GM18907 (cell line): ENCODE measurements around the gene ATG13.

Experiments
- ATAC-seq: cut with Tn5 transposase; IDR thresholded peaks from one replicate; pipeline ENCODE4 v1.9.1; 2021; ENCODE audit warnings: mild to moderate bottlenecking, moderate library complexity; ENCODE audit not compliant: unreplicated experiment

ATG13 gene

GRCh38 chr11:46604796-46605195 lies 12.6 kb upstream of the ATG13 start:
- ATAC-seq: no peak

- no peak for ATAC-seq
Observed at GRCh38 chr11:46607516-46607915, 9.8 kb upstream of the ATG13 start.

DNA sequence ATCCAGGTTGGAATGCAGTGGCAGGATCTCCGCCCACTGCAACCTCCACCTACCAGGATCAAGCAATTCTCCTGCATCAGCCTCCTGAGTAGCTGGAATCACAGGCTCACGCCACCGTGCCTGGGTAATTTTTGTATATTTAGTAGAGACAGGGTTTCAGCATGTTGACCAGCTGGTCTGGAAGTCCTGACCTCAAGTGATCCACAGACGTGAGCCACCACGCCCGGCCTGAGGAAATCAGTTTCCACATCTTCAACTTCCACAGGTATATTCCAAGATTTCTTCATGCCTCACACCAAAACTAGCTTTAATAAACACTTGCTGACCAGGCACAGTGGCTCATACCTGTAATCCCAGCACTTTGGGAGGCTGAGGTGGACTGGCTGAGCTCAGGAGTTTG lies 8.0 kb upstream of the ATG13 start:
- no peak for ATAC-seq

DNA sequence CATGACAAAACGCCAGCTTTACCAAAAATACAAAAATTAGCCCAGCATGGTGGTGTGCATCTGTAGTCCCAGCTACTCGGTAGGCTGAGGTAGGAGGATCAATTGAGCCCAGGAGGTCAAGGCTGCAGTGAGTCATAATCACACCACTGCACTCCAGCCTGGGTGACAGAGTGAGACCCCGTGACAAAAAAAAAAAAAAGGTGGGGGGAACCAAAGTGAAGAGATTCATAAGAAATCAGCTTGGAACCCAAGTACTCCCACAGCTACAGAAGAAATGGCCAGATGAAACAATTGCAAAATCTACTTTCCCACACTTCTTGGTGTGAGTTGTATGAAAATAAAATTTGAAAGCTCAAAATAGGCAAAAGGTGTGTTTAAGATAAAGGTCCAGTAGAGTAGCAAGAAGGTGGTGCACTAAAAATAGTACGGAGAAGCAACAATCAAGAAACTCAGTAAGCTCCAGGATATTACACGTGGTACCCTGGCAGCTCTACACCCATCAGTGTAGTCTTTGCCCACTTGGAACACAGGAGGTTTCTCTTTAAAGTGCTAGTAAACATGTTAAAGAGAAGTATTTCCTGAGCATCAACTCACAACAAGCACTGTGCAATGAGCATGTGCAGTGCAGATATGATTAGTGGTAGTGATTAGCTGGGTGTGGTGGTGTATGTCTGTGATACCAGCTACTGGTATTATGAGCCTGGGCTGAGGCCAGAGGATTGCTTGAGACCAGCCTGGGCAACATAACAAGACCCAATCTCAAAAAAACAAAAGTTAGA lies 5.6 kb upstream of the ATG13 start:
- ATAC-seq: no peak

- ATAC-seq: no peak
Observed at GRCh38 chr11:46612326-46612725, 5.0 kb upstream of the ATG13 start.

DNA sequence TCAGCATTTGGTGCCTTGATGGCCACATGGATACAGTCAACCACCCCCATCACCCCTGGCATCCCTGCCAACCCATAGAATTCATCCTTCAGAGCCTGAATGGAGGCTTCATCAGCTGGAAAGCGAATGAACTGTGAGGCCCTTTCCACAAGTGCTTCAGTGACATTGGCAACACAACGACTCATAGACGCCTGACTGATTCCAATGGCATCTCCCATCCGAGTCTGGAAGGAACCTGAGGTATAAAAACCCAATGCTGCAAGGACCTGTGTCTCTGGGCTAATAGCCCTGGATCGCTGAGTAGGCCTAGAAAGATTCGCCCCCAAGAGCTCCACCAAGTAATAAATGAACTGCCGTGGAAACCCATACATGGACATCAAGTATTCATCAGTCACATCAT lies 1.6 kb upstream of the ATG13 start:
- no peak for ATAC-seq

DNA sequence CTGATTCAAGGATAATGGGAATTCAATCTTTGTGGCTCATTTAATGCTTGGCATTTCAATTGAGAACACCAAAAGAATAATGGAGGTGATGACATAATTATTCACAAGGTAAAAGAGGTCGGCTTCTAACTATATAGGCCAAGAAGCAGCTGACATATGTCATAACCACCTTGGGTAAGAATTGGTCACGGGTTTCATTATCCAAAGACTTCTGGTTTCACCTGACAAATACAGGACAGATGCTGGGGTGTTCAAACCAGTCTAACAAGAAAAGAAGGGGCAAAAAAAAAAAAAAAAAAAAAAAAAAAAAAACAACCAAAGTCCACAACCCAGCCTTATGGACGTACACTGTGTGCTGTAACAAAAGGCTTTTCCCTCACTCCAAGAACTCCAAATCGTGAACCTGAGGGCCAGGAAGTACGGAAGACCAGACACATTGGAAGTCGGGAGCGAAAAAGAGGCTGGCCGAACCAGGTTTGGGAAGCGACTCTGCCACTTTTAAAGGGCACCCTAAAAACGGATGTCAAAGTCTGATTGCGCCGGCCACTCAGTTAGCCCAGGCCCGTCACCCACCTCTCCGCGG lies 711 bp upstream of the ATG13 start:
- ATAC-seq: peak; percentile 5

DNA sequence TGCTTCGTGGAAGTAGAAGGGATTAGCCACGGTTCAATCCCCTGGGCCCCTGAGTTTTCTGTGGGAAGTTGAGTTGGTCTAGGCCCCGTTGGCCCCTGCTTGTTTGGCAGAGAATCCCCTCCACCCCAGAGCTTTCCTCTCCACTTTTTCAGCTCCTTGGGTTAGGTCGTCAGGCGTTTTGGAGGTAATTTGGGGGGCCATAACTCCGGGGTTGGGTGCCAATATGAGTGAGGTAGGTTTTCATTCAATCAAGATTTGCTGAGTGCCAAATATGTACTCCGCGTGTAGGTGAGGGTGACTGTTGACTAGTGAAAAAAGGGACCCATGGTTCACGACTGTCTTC lies 590 bp downstream of the ATG13 start:
- ATAC-seq: peak; percentile 1

GRCh38 chr11:46618837-46619236 lies 1.5 kb downstream of the ATG13 start:
- no peak for ATAC-seq

DNA sequence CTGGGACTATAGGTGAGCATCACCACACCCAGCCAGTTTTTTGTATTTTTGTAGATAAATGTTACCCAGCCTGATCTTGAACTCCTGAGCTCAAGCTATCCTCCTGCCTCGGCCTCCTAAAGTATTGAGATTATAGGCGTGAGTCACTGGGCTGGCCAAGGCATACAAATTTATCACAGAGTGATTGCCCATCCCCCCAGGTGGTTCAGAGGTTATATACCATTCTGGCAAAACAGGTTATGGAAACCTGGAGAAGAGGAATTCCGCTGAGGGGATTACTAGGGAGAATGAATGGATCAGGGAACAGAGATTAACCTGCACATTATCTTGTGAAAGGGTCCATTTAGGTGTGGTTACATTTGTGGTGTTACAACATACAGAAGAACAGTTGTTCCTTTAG lies 8.1 kb downstream of the ATG13 start:
- no peak for ATAC-seq

DNA sequence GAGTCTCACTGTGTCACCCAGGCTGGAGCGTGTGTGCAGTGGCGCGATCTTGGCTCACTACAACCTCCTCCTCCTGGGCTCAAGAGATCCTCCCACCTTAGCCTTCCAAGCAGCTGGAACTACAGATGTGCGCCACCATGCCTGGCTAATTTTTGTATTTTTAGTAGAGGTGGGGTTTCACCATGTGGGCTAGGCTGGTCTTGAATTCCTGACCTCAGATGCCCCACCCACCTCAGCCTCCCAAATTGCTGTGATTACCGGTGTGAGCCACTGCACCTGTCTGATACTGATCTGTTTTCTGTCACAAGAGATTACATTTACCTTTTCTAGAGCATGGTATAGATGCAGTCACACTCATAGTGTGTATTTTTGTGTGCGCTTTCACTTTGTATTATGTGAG lies 11.6 kb downstream of the ATG13 start:
- ATAC-seq: no peak

DNA sequence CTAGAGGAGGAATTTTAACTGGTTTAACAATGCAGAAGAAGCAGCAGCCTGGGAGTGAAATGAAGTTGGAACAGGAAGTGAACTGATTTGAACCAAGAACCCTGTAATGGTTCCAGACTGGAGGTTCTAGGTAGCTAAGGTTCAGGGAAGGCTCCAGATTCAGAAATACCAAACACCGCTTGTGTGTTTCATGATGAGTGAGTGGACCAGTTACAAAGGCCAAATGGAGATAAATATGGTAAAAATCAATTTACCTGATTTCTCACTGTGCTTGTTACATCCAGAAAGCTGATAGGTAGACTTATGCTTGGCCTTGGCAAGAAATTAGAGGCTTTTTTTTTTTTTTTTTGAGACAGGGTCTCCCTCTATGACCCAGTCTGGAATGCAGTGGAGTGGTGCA lies 12.9 kb downstream of the ATG13 start:
- no peak for ATAC-seq

GRCh38 chr11:46631676-46632075 lies 14.3 kb downstream of the ATG13 start:
- no peak for ATAC-seq

DNA sequence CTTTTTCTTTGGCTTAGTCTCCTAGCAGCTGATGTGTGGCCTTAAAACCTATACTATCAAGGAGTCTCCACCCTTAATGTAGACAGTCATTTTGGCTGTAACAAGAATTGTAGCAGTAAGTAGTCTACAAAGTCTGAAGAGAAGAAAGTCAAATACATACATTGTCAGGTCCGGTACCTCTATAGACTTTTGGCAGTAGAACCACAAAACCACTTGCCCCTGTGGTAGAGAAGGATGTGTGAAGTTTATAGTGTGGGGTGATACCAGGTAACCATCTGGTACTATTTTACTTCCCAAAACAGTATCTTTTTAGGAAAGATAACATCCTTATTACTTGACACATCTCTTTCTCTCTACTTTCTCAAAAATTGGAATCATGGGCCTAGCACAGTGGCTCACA lies 15.1 kb downstream of the ATG13 start:
- ATAC-seq: no peak

- no peak for ATAC-seq
Observed at GRCh38 chr11:46633291-46634217, 16.2 kb downstream of the ATG13 start.

DNA sequence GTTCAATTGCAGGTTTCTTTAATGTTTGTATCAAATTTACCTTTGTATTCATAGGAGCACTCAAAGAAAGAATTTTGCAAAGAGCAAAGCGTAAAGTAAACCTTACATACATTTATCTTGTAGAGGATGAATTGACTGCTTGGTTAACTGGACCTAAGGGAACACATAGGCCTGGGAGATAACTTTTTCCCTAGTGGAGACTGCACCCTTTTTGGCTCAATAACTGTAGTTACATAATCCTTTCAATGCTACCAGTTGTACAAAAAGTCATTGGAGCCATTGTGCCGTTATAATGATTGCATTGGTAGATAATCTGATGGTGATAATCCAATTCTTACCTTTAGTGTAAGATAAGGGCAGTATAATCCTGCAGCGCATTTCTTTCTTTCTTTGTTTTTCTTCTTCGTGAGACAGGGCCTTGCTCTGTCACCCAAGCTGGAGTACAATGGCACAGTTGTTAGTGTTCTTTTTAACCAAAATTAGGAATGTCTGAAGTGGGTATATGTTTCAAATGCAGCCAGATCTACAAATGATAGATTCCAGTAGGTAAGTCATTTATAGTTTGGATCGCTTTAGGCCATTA lies 18.3 kb downstream of the ATG13 start:
- no peak for ATAC-seq

- no peak for ATAC-seq
Observed at GRCh38 chr11:46637546-46637945, 20.2 kb downstream of the ATG13 start.

- ATAC-seq: no peak
Observed at GRCh38 chr11:46639197-46639839, 22.0 kb downstream of the ATG13 start.

DNA sequence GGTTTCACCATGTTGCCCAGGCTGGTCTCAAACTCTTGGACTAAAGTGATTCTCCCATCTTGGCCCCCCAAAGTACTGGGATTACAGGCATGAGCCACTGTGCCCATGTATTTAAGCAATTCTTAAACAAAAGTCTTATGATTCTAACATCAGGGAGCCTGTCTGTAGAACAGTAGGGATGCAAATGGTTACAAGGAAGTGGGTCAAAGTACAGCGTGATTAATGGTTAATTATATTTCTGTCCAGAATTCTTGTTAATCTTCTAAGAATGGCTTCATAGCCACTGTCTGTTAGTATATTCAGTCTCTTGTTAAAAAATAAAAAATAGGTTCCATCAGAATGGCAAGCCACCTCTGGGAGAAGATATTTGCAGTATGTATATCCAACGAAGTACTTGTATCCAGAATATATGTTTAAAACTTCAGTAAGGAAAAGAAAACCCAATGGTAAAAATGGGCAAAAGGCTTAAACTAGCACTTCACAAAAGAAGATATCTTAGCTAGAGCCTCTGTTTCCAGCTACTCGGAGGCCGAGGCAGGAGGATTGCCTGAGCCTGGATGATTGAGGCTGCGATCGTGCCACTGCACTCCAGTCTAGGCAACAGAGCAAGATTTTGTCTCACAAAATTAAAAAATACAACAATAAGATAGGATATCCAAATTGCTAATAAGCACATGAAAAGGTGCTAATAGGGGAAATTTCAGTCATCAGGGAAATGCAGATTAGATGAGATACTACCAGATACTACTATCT lies 22.9 kb downstream of the ATG13 start:
- ATAC-seq: no peak

GRCh38 chr11:46641639-46642038 lies 24.3 kb downstream of the ATG13 start:
- ATAC-seq: no peak
